HUES48 (cell line): ENCODE results near the gene UNC119B.

Experiments used
- H3K27ac ChIP-seq: one replicate; pipeline ENCODE4 v1.7.0; 2013; ENCODE audit warnings: low read depth, low read length, inconsistent platforms
- H3K27me3 ChIP-seq: 2 replicates; pipeline ENCODE4 v1.6.1; 2013; ENCODE audit warnings: mild to moderate bottlenecking, low read length; ENCODE audit not compliant: control insufficient read depth, insufficient read depth
- H3K36me3 ChIP-seq: 2 replicates; pipeline ENCODE4 v1.6.1; 2013; ENCODE audit warnings: low read length; ENCODE audit not compliant: control insufficient read depth, insufficient read depth
- H3K4me1 ChIP-seq: 2 replicates; pipeline ENCODE4 v1.6.1; 2013; ENCODE audit warnings: mild to moderate bottlenecking, low read length; ENCODE audit not compliant: control insufficient read depth, insufficient read depth
- H3K4me3 ChIP-seq: 2 replicates; pipeline ENCODE4 v1.5.1; 2013; ENCODE audit warnings: mild to moderate bottlenecking, low read depth, low read length
- H3K9ac ChIP-seq: 2 replicates; pipeline ENCODE4 v1.6.1; 2013; ENCODE audit warnings: mild to moderate bottlenecking, low read depth, low read length, moderate library complexity
- H3K9me3 ChIP-seq: 2 replicates; pipeline ENCODE4 v1.6.1; 2013; ENCODE audit warnings: low read length; ENCODE audit not compliant: control insufficient read depth, insufficient read depth

UNC119B gene

GRCh38 chr12:120690083-120690450 is 20.2 kb upstream of the UNC119B start:
- no peak overlapping the region; the same call in 1 of the 2 replicates for H3K9ac ChIP-seq
- no peak overlapping the region for H3K27ac ChIP-seq

GRCh38 chr12:120690978-120691377 is 19.3 kb upstream of the UNC119B start:
- H3K4me1 ChIP-seq, result peaks cover 48% of the 10 kb centered on the region
- no peak overlapping the region for H3K27ac ChIP-seq
- no peak overlapping the region for H3K4me3 ChIP-seq
- H3K9ac ChIP-seq, result no peak overlapping the region
- H3K27me3 ChIP-seq, result no peaks in the 10 kb centered on the region
- no peaks in the 10 kb centered on the region for H3K9me3 ChIP-seq
- peaks cover 25% of the 10 kb centered on the region for H3K36me3 ChIP-seq

More at GRCh38 chr12:120690083-120690450, 20.2 kb upstream of the UNC119B start:
- peaks cover 16% of the 10 kb centered on the region for H3K36me3 ChIP-seq
- H3K9me3 ChIP-seq, result no peaks in the 10 kb centered on the region
- H3K27me3 ChIP-seq, result no peaks in the 10 kb centered on the region
- peaks cover 48% of the 10 kb centered on the region for H3K4me1 ChIP-seq
- H3K4me3 ChIP-seq, result no peak overlapping the region

GRCh38 chr12:120692524-120693033 is 17.7 kb upstream of the UNC119B start:
- Histone ChIP-seq H3K4me3 (no peak overlapping the region; the same call in 1 of the 2 replicates), H3K9me3 (no peaks in the 10 kb centered on the region), H3K36me3 (peaks cover 41% of the 10 kb centered on the region), H3K27me3 (no peaks in the 10 kb centered on the region), H3K27ac (peak overlapping the region; percentile 84), H3K9ac (no peak overlapping the region), H3K4me1 (peaks cover 48% of the 10 kb centered on the region)

- Histone ChIP-seq H3K27ac (peak overlapping the region; percentile 84), H3K36me3 (peaks cover 54% of the 10 kb centered on the region), H3K9me3 (no peaks in the 10 kb centered on the region), H3K4me3 (0 out of 2 replicates have a peak overlapping the region, but pooled peaks have one; percentile 2), H3K27me3 (no peaks in the 10 kb centered on the region), H3K9ac (no peak overlapping the region; the same call in 1 of the 2 replicates), H3K4me1 (peaks cover 41% of the 10 kb centered on the region)
These were observed 16.4 kb upstream of the UNC119B start for GRCh38 chr12:120693848-120694247.

- no peak overlapping the region for H3K9ac ChIP-seq
- no peak overlapping the region for H3K27ac ChIP-seq
- peaks cover 25% of the 10 kb centered on the region for H3K4me1 ChIP-seq
- H3K9me3 ChIP-seq, result no peaks in the 10 kb centered on the region
- peaks cover 82% of the 10 kb centered on the region for H3K36me3 ChIP-seq
- H3K4me3 ChIP-seq, result no peak overlapping the region
- no peaks in the 10 kb centered on the region for H3K27me3 ChIP-seq
These were observed 13.6 kb upstream of the UNC119B start for GRCh38 chr12:120696626-120697025.

GRCh38 chr12:120697344-120697743 is 12.9 kb upstream of the UNC119B start:
- H3K9ac ChIP-seq, result no peak overlapping the region
- peaks cover 22% of the 10 kb centered on the region for H3K4me1 ChIP-seq
- H3K27ac ChIP-seq, result no peak overlapping the region
- H3K36me3 ChIP-seq, result peaks cover 89% of the 10 kb centered on the region
- no peak overlapping the region for H3K4me3 ChIP-seq
- H3K27me3 ChIP-seq, result no peaks in the 10 kb centered on the region
- no peaks in the 10 kb centered on the region for H3K9me3 ChIP-seq

- no peak overlapping the region for H3K27ac ChIP-seq
- peaks cover 98% of the 10 kb centered on the region for H3K36me3 ChIP-seq
- no peak overlapping the region for H3K4me3 ChIP-seq
These were observed 11.6 kb upstream of the UNC119B start for GRCh38 chr12:120698665-120699064.

GRCh38 chr12:120699553-120699952 is 10.7 kb upstream of the UNC119B start:
- Histone ChIP-seq H3K9me3 (no peaks in the 10 kb centered on the region), H3K36me3 (peaks cover 93% of the 10 kb centered on the region), H3K4me1 (no peaks in the 10 kb centered on the region; the same call in 1 of the 2 replicates), H3K27ac (no peak overlapping the region), H3K27me3 (no peaks in the 10 kb centered on the region), H3K9ac (no peak overlapping the region), H3K4me3 (no peak overlapping the region)

More at GRCh38 chr12:120698665-120699064, 11.6 kb upstream of the UNC119B start:
- H3K9me3 ChIP-seq, result no peaks in the 10 kb centered on the region
- H3K4me1 ChIP-seq, result peaks cover 9% of the 10 kb centered on the region
- no peaks in the 10 kb centered on the region for H3K27me3 ChIP-seq
- no peak overlapping the region for H3K9ac ChIP-seq

GRCh38 chr12:120700886-120701285 is 9.4 kb upstream of the UNC119B start:
- Histone ChIP-seq H3K4me3 (no peak overlapping the region), H3K9me3 (no peaks in the 10 kb centered on the region), H3K36me3 (peaks cover 84% of the 10 kb centered on the region), H3K27ac (no peak overlapping the region), H3K27me3 (no peaks in the 10 kb centered on the region), H3K9ac (no peak overlapping the region), H3K4me1 (no peaks in the 10 kb centered on the region)

- H3K4me1 ChIP-seq, result no peaks in the 10 kb centered on the region
- H3K9ac ChIP-seq, result no peak overlapping the region
- no peaks in the 10 kb centered on the region for H3K9me3 ChIP-seq
- H3K36me3 ChIP-seq, result peaks cover 66% of the 10 kb centered on the region
- H3K27ac ChIP-seq, result no peak overlapping the region
- no peak overlapping the region for H3K4me3 ChIP-seq
- H3K27me3 ChIP-seq, result no peaks in the 10 kb centered on the region
These were observed 7.6 kb upstream of the UNC119B start for GRCh38 chr12:120702637-120703036.

- Histone ChIP-seq H3K9me3 (no peaks in the 10 kb centered on the region), H3K4me3 (no peak overlapping the region), H3K9ac (no peak overlapping the region), H3K27me3 (no peaks in the 10 kb centered on the region), H3K4me1 (no peaks in the 10 kb centered on the region), H3K27ac (no peak overlapping the region), H3K36me3 (peaks cover 59% of the 10 kb centered on the region)
These were observed 6.8 kb upstream of the UNC119B start for GRCh38 chr12:120703311-120703942.
